WTC11 (cell line): ENCODE results near the gene NBAS. TPM values are rescaled to one million over a fixed set of nuclear protein-coding genes. Genes with fewer than 3 reads are reported as not detected.

Source experiments
- ATAC-seq: fragments of 200-7000 bp; cut with Tn5 transposase; 2 replicates; pipeline ENCODE4 v1.10.0; 2021; ENCODE audit warnings: mild to moderate bottlenecking, moderate library complexity
- CTCF ChIA-PET: fragments of 300-600 bp; sonication (Branson Sonifier 250); formaldehyde crosslinking; loops from one replicate; lab custom pipeline; 2021; ENCODE audit warnings: antibody characterized with exemption; lab: Charles Lee
- POLR2A ChIA-PET: fragments of 350-600 bp; sonication (Branson Sonifier 250); formaldehyde crosslinking; loops from one replicate; lab custom pipeline; 2021; ENCODE audit warnings: antibody characterized with exemption; lab: Charles Lee
- DNase-seq: peaks from one replicate; pipeline ENCODE4 v3.0.0; 2021; ENCODE audit warnings: low spot score
- H3K27ac Mint-ChIP-seq: 2 replicates; pipeline ENCODE4 v1.8.0; 2021; ENCODE audit warnings: mixed read lengths
- H3K27me3 Mint-ChIP-seq: 2 replicates; pipeline ENCODE4 v1.8.0; 2021; ENCODE audit warnings: low read depth, mild to moderate bottlenecking, moderate library complexity, mixed read lengths
- H3K36me3 Mint-ChIP-seq: 2 replicates; pipeline ENCODE4 v1.8.0; 2021; ENCODE audit warnings: mixed read lengths
- H3K4me1 Mint-ChIP-seq: 2 replicates; pipeline ENCODE4 v1.8.0; 2022; ENCODE audit warnings: mixed read lengths
- H3K4me3 Mint-ChIP-seq: 2 replicates; pipeline ENCODE4 v1.8.0; 2021; ENCODE audit warnings: mild to moderate bottlenecking, moderate library complexity, mixed read lengths
- H3K9me3 Mint-ChIP-seq: 2 replicates; pipeline ENCODE4 v1.8.0; 2021; ENCODE audit warnings: mixed read lengths
- ATF1 ChIP-seq: sonication (generic); formaldehyde crosslinking; IDR thresholded peaks from 2 replicates; pipeline ENCODE4 v1.8.1; 2023; ENCODE audit warnings: mild to moderate bottlenecking, moderate library complexity, missing genetic modification reagents
- CREM ChIP-seq: sonication (generic); formaldehyde crosslinking; IDR thresholded peaks from 2 replicates; pipeline ENCODE4 v1.8.1; 2022; ENCODE audit warnings: mild to moderate bottlenecking, missing genetic modification reagents, moderate library complexity
- FOXJ3 ChIP-seq: sonication (generic); formaldehyde crosslinking; IDR thresholded peaks from 2 replicates; pipeline ENCODE4 v1.9.0; 2021; ENCODE audit warnings: missing genetic modification reagents, mild to moderate bottlenecking, borderline replicate concordance
- FOXK1 ChIP-seq: sonication (generic); formaldehyde crosslinking; IDR thresholded peaks from 2 replicates; pipeline ENCODE4 v1.8.0; 2022; ENCODE audit warnings: mild to moderate bottlenecking, moderate library complexity, missing genetic modification reagents
- NFATC4 ChIP-seq: fragments of 250-450 bp; sonication (Bioruptor Pico); IDR thresholded peaks from 2 replicates; pipeline ENCODE4 v1.9.0; 2021; ENCODE audit warnings: mild to moderate bottlenecking
- PRDM15 ChIP-seq: sonication (generic); formaldehyde crosslinking; IDR thresholded peaks from 2 replicates; pipeline ENCODE4 v1.8.0; 2022; ENCODE audit warnings: missing genetic modification reagents
- PRRX2 ChIP-seq: fragments of 250-450 bp; sonication (Bioruptor Pico); IDR thresholded peaks from 2 replicates; pipeline ENCODE4 v1.8.0; 2021; ENCODE audit warnings: mild to moderate bottlenecking
- TEAD1 ChIP-seq: sonication (generic); formaldehyde crosslinking; IDR thresholded peaks from 2 replicates; pipeline ENCODE4 v1.8.0; 2022; ENCODE audit warnings: mild to moderate bottlenecking, missing genetic modification reagents
- ZBTB21 ChIP-seq: sonication (generic); formaldehyde crosslinking; IDR thresholded peaks from 2 replicates; pipeline ENCODE4 v1.8.1; 2023; ENCODE audit warnings: mild to moderate bottlenecking, missing genetic modification reagents, borderline replicate concordance
- ZNF317 ChIP-seq: sonication (generic); formaldehyde crosslinking; IDR thresholded peaks from 2 replicates; pipeline ENCODE4 v1.8.1; 2023; ENCODE audit warnings: low read depth, mild to moderate bottlenecking, moderate library complexity, missing genetic modification reagents, borderline replicate concordance
- ZNF425 ChIP-seq: fragments of 250-450 bp; sonication (Bioruptor Pico); conservative IDR thresholded peaks from 2 replicates; pipeline ENCODE4 v1.9.0; 2021; ENCODE audit warnings: mild to moderate bottlenecking
- total RNA-seq: library from RNA; stranded (reverse); gene quantifications from 3 replicates; pipeline ENCODE4 v1.2.3, GENCODE V29; 2021
- TF ChIP-seq, protein P1 (sequence below): fragments of 250-450 bp; sonication (Bioruptor Pico); IDR thresholded peaks from 2 replicates; pipeline ENCODE4 v1.9.0; 2021; ENCODE audit warnings: mild to moderate bottlenecking, borderline replicate concordance
- TF ChIP-seq, protein P2 (sequence below): fragments of 250-450 bp; sonication (Bioruptor Pico); IDR thresholded peaks from 2 replicates; pipeline ENCODE4 v1.9.0; 2021; ENCODE audit warnings: moderate library complexity, mild to moderate bottlenecking, inconsistent platforms, borderline replicate concordance

NBAS gene
- total RNA-seq, 1 experiment from 2014 or later = 32.3 TPM

- DNase-seq (no peak), ATAC-seq (no peak)
- H3K36me3 Mint-ChIP-seq = 0 out of 2 replicates have a peak, but pooled peaks cover 4% of the 10 kb centered on the region
- no peaks in the 10 kb centered on the region for H3K27me3 Mint-ChIP-seq
- TF ChIP-seq, protein P1, sequence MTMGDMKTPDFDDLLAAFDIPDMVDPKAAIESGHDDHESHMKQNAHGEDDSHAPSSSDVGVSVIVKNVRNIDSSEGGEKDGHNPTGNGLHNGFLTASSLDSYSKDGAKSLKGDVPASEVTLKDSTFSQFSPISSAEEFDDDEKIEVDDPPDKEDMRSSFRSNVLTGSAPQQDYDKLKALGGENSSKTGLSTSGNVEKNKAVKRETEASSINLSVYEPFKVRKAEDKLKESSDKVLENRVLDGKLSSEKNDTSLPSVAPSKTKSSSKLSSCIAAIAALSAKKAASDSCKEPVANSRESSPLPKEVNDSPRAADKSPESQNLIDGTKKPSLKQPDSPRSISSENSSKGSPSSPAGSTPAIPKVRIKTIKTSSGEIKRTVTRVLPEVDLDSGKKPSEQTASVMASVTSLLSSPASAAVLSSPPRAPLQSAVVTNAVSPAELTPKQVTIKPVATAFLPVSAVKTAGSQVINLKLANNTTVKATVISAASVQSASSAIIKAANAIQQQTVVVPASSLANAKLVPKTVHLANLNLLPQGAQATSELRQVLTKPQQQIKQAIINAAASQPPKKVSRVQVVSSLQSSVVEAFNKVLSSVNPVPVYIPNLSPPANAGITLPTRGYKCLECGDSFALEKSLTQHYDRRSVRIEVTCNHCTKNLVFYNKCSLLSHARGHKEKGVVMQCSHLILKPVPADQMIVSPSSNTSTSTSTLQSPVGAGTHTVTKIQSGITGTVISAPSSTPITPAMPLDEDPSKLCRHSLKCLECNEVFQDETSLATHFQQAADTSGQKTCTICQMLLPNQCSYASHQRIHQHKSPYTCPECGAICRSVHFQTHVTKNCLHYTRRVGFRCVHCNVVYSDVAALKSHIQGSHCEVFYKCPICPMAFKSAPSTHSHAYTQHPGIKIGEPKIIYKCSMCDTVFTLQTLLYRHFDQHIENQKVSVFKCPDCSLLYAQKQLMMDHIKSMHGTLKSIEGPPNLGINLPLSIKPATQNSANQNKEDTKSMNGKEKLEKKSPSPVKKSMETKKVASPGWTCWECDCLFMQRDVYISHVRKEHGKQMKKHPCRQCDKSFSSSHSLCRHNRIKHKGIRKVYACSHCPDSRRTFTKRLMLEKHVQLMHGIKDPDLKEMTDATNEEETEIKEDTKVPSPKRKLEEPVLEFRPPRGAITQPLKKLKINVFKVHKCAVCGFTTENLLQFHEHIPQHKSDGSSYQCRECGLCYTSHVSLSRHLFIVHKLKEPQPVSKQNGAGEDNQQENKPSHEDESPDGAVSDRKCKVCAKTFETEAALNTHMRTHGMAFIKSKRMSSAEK (CRISPR knock-in tag) = no peak
- TF ChIP-seq ZNF317 (CRISPR knock-in tag) = no peak
- TF ChIP-seq NFATC4 (CRISPR knock-in tag) = no peak
- no peak for TF ChIP-seq FOXK1 (CRISPR knock-in tag)
- no peak for TF ChIP-seq ATF1 (CRISPR knock-in tag)
- no peak for TF ChIP-seq TEAD1 (CRISPR knock-in tag)
- ChIA-PET CTCF (no interaction called here), POLR2A (no interaction called here)
- no peaks in the 10 kb centered on the region for H3K9me3 Mint-ChIP-seq
- no peak overlapping the region for H3K4me3 Mint-ChIP-seq
- H3K4me1 Mint-ChIP-seq = no peaks in the 10 kb centered on the region
- H3K27ac Mint-ChIP-seq = no peak overlapping the region
Measured at GRCh38 chr2:15412779-15413178, 148.4 kb downstream of the NBAS start.

DNA sequence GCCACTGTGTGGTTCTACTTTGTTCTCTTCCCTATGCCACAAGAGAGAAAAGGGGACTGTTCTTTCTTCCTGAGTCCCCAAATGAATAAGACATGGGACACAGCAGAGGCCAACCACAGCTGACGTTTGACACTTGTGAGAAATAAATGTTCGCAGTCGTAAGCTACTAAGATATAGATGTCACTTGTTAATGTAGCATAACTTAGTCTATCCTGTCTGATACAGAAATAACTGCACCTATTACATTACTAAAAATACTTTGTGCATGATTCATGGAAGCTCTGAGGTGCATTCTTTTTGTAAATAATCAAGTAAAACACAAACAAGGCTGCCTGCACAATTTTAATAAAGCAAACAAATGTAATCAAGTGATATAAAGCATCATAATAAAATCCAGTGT is 148.8 kb downstream of the NBAS start:
- H3K9me3 Mint-ChIP-seq = no peaks in the 10 kb centered on the region
- CTCF ChIA-PET = no interaction called here
- DNase-seq (no peak), ATAC-seq (no peak)
- no peaks in the 10 kb centered on the region for H3K27me3 Mint-ChIP-seq
- H3K36me3 Mint-ChIP-seq = 0 out of 2 replicates have a peak, but pooled peaks cover 4% of the 10 kb centered on the region
- POLR2A ChIA-PET = no interaction called here
- TF ChIP-seq ZBTB21 (CRISPR knock-in tag) (no peak), PRDM15 (CRISPR knock-in tag) (no peak), ATF1 (CRISPR knock-in tag) (no peak), FOXJ3 (CRISPR knock-in tag) (no peak), ZNF425 (CRISPR knock-in tag) (no peak), PRRX2 (CRISPR knock-in tag) (no peak), CREM (CRISPR knock-in tag) (no peak)
- TF ChIP-seq, protein P2, sequence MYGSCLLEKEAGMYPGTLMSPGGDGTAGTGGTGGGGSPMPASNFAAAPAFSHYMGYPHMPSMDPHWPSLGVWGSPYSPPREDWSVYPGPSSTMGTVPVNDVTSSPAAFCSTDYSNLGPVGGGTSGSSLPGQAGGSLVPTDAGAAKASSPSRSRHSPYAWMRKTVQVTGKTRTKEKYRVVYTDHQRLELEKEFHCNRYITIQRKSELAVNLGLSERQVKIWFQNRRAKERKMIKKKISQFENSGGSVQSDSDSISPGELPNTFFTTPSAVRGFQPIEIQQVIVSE (CRISPR knock-in tag) = no peak
- TF ChIP-seq, all 79 proteins: peak for 0
- no peak overlapping the region for H3K27ac Mint-ChIP-seq
- peaks cover 1% of the 10 kb centered on the region for H3K4me1 Mint-ChIP-seq
- H3K4me3 Mint-ChIP-seq = no peak overlapping the region
